ENCODE data around the gene ZBTB42. TPM values are rescaled to one million over a fixed set of nuclear protein-coding genes. Genes with fewer than 3 reads are reported as not detected.

Gene ZBTB42
- total and polyA plus RNA-seq, 3 donors from 2014 or later = 6.1 to 8.4 (median 7.1) TPM

DNA sequence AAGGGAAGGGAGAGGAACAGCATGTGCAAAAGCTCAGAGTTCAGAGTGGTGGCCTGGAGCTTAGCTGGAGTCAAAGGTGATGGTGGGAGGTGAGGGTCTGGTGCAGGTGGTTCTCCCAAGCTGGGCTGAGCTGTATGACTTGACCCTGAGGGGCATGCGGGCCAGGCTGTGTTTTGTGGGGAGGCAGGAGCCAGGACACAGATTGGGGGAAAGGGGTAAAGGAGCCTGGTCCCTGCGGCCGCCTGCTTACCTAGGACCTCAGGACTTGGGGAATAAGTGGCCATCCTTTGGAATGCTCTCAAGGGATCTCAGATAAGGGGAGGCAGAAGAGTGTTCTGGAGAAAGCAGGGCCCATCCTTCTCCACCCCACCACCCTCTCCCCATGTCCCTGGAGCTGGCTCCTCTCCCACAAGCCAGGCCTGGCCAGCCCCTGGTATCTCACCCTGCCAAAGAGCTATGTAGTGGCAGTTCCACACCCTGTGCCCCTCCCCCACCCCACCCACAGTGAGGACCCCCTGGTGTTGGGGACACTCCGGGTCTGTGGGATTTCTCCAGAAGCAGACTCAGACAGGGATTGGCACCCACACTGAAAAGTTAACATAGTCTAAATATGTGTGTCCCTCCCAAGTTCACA is 44.2 kb downstream of the ZBTB42 start:
- no peaks in the 10 kb centered on the region for H3K36me3 ChIP-seq (ENCODE audit: low read depth, missing control alignments)
- no peak overlapping the region for H3K4me3 ChIP-seq
- intact Hi-C loops (cut with DNase I; ENCODE audit: low total_unique reads) = no loop called here
- H3K27me3 ChIP-seq = no peaks in the 10 kb centered on the region
- TF ChIP-seq, protein P1, sequence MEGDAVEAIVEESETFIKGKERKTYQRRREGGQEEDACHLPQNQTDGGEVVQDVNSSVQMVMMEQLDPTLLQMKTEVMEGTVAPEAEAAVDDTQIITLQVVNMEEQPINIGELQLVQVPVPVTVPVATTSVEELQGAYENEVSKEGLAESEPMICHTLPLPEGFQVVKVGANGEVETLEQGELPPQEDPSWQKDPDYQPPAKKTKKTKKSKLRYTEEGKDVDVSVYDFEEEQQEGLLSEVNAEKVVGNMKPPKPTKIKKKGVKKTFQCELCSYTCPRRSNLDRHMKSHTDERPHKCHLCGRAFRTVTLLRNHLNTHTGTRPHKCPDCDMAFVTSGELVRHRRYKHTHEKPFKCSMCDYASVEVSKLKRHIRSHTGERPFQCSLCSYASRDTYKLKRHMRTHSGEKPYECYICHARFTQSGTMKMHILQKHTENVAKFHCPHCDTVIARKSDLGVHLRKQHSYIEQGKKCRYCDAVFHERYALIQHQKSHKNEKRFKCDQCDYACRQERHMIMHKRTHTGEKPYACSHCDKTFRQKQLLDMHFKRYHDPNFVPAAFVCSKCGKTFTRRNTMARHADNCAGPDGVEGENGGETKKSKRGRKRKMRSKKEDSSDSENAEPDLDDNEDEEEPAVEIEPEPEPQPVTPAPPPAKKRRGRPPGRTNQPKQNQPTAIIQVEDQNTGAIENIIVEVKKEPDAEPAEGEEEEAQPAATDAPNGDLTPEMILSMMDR (IDR thresholded peaks at IDR 0.05) = no peak
- TF ChIP-seq POLR2A (IDR thresholded peaks at IDR 0.05) = no peak
- no peak overlapping the region for H3K27ac ChIP-seq
- peaks cover 10% of the 10 kb centered on the region for H3K4me1 ChIP-seq
- 74 to 86% methylated on average over 3 to 4 of the region's 4 CpGs for WGBS, 2 donors
- H3K9me3 ChIP-seq = no peaks in the 10 kb centered on the region
- no peak for DNase-seq

DNA sequence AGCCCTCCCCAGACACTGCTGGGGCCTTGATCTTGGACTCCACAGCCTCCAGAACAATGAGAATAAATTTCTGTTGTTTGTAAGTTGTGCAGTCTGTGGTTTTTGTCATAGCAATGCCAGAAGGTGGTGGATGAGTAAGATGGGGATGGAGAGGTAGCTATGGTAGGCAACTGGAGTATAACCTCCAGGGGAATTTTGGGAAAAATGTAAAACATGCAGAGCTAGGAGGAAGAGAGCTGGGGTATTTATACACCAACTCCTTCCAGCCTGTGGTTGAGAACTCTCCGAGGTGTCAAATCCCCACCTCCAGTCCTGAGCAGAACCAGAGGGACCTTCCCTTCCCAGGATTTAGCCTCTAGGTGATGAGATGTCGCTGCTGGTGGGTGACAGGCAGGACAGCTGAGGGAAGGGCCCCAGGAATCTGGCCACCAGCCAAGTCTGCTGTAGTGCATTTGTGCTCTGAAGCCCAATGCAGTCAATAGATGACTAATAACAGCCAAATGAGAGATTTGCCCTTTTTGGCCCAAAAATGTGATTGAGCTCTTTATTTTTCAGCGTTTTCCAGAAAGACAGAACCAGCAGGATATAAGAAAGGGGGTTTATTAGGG is 45.0 kb downstream of the ZBTB42 start:
- TF ChIP-seq, protein P1 (IDR thresholded peaks at IDR 0.05) = no peak
- no peak for TF ChIP-seq POLR2A (IDR thresholded peaks at IDR 0.05)
- WGBS, 2 donors = 87 to 96% methylated on average over 3 of the region's 3 CpGs
- Histone ChIP-seq H3K4me1 (peaks cover 10% of the 10 kb centered on the region), H3K27me3 (no peaks in the 10 kb centered on the region), H3K27ac (no peak overlapping the region), H3K9me3 (no peaks in the 10 kb centered on the region), H3K4me3 (no peak overlapping the region), H3K36me3 (ENCODE audit: low read depth, missing control alignments) (no peaks in the 10 kb centered on the region)
- intact Hi-C loops (cut with DNase I; ENCODE audit: low total_unique reads) = no loop called here
- no peak for DNase-seq

- Histone ChIP-seq H3K4me1 (no peaks in the 10 kb centered on the region), H3K4me3 (no peak overlapping the region), H3K36me3 (ENCODE audit: low read depth, missing control alignments) (no peaks in the 10 kb centered on the region), H3K27ac (no peak overlapping the region), H3K27me3 (no peaks in the 10 kb centered on the region), H3K9me3 (no peaks in the 10 kb centered on the region)
- DNase-seq = no peak
- intact Hi-C loops (cut with DNase I; ENCODE audit: low total_unique reads) = no loop called here
- 73 to 76% methylated on average over 8 of the region's 8 CpGs for WGBS, 2 donors
- no peak for TF ChIP-seq POLR2A (IDR thresholded peaks at IDR 0.05)
- TF ChIP-seq, protein P1 (IDR thresholded peaks at IDR 0.05) = no peak
Observed at GRCh38 chr14:104852280-104852663, 51.4 kb downstream of the ZBTB42 start.

Other genes starting within 250 kb of the ZBTB42 start
- gene C14orf180, start 221.3 kb upstream of the ZBTB42 start, total RNA-seq = under 1 TPM in 1 of 2 donors, not detected in 1; 0.16 TPM
- gene C14orf180, start 221.3 kb upstream of the ZBTB42 start, polyA plus RNA-seq (ENCODE audit: insufficient read depth, low read depth, low replicate concordance) = 0.86 TPM
- gene TMEM179, start 196.3 kb upstream of the ZBTB42 start, total RNA-seq = 10 to 100 TPM in 1 of 2 donors, 1 to 10 TPM in 1; 9.8 to 12.1 TPM
- 4.9 TPM for gene TMEM179, start 196.3 kb upstream of the ZBTB42 start, polyA plus RNA-seq (ENCODE audit: insufficient read depth, low read depth, low replicate concordance)
- 100 to 1,000 TPM; 244 to 328 TPM for gene INF2, start 111.5 kb upstream of the ZBTB42 start, total RNA-seq
- gene INF2, start 111.5 kb upstream of the ZBTB42 start, polyA plus RNA-seq (ENCODE audit: insufficient read depth, low read depth, low replicate concordance) = 50.5 TPM
- gene ADSS1, start 76.9 kb upstream of the ZBTB42 start, total RNA-seq = 10 to 100 TPM; 48.7 to 79.4 TPM
- 79.6 TPM for gene ADSS1, start 76.9 kb upstream of the ZBTB42 start, polyA plus RNA-seq (ENCODE audit: insufficient read depth, low read depth, low replicate concordance)
- gene SIVA1, start 48.0 kb upstream of the ZBTB42 start, total RNA-seq = 100 to 1,000 TPM; 236 to 247 TPM
- gene SIVA1, start 48.0 kb upstream of the ZBTB42 start, polyA plus RNA-seq (ENCODE audit: insufficient read depth, low read depth, low replicate concordance) = 99.5 TPM
- 100 to 1,000 TPM; 106 to 125 TPM for gene AKT1, start 5.4 kb upstream of the ZBTB42 start, total RNA-seq
- gene AKT1, start 5.4 kb upstream of the ZBTB42 start, polyA plus RNA-seq (ENCODE audit: insufficient read depth, low read depth, low replicate concordance) = 68.2 TPM
- 10 to 100 TPM; 73.9 to 79.7 TPM for gene CEP170B, start 64.2 kb downstream of the ZBTB42 start, total RNA-seq
- gene CEP170B, start 64.2 kb downstream of the ZBTB42 start, polyA plus RNA-seq (ENCODE audit: insufficient read depth, low read depth, low replicate concordance) = 33.9 TPM
- gene PLD4, start 123.8 kb downstream of the ZBTB42 start, total RNA-seq = 1 to 10 TPM; 1.1 to 1.7 TPM
- gene PLD4, start 123.8 kb downstream of the ZBTB42 start, polyA plus RNA-seq (ENCODE audit: insufficient read depth, low read depth, low replicate concordance) = 1.2 TPM
- gene AHNAK2, start 177.3 kb downstream of the ZBTB42 start, total RNA-seq = 10 to 100 TPM; 10.8 to 12.8 TPM
- gene AHNAK2, start 177.3 kb downstream of the ZBTB42 start, polyA plus RNA-seq (ENCODE audit: insufficient read depth, low read depth, low replicate concordance) = 15.1 TPM
- 10 to 100 TPM; 27.6 to 53.9 TPM for gene CLBA1, start 184.7 kb downstream of the ZBTB42 start, total RNA-seq
- gene CLBA1, start 184.7 kb downstream of the ZBTB42 start, polyA plus RNA-seq (ENCODE audit: insufficient read depth, low read depth, low replicate concordance) = 47.6 TPM
- gene CDCA4, start 220.0 kb downstream of the ZBTB42 start, total RNA-seq = 10 to 100 TPM; 26.2 to 27.5 TPM
- 18.3 TPM for gene CDCA4, start 220.0 kb downstream of the ZBTB42 start, polyA plus RNA-seq (ENCODE audit: insufficient read depth, low read depth, low replicate concordance)